Astrocyte of the spinal cord (primary cell): Measurements from ENCODE around the gene WDR83.
A peak's percentile ranks its signal among the peaks of the same experiment; 100 is the strongest.

Source experiments
- DNase-seq: peaks from one replicate; pipeline ENCODE4 v3.0.0; 2011; ENCODE audit warnings: low read depth, low spot score
- H3K4me3 ChIP-seq: 2 replicates; pipeline ENCODE4 v1.5.1; 2011; ENCODE audit warnings: low read depth, mild to moderate bottlenecking, low read length, moderate library complexity
- CTCF ChIP-seq: IDR thresholded peaks from 2 replicates; pipeline ENCODE4 v1.5.1; 2012; ENCODE audit warnings: low read depth, mild to moderate bottlenecking, low read length, inconsistent platforms
- in situ Hi-C: cut with HindIII; loops from 2 replicates; pipeline ENCODE4 v1.10.0; 2017; ENCODE audit warnings: low sequenced_read_pairs

Gene WDR83

DNA sequence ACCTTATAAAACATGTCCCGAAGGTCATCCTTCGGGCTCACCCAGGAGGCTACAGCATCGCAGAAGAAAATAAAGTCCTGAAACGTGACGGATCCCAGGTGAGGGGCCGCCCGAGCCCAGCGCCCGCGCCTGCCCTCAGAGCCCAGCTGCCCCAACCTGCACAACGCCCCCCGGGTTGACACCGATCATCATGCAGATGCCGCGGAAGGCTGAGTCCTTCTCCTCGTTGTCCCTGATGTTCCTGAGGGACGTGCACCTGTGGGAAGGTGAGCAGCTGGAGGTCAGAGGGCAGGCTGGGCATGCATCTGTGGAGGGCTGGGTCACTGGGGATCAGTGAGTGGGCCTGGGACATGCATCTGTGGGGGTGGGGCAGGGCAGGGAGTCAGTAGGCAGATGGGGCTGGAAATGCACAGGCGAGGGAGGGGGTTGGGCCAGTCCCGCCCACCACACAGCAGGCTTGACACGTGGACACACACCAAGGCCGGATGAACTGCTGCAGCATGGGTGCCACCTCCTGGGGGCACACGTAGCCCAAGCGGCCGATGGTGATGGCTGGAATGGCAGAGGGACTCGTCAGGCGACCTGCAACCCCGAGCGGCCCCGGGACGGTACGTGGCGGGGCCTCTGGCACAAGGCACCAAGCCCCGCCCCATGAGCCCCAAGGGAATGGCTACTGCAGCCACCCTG lies 35.1 kb downstream of the WDR83 start:
- TF ChIP-seq CTCF = no peak
- no peak for DNase-seq
- no peak overlapping the region for H3K4me3 ChIP-seq
- in situ Hi-C loops = no loop called here

GRCh38 chr19:12703046-12703445 lies 36.4 kb downstream of the WDR83 start:
- no peak overlapping the region for H3K4me3 ChIP-seq
- peak; percentile 25 for DNase-seq
- in situ Hi-C loops = no loop called here
- TF ChIP-seq CTCF = no peak

DNA sequence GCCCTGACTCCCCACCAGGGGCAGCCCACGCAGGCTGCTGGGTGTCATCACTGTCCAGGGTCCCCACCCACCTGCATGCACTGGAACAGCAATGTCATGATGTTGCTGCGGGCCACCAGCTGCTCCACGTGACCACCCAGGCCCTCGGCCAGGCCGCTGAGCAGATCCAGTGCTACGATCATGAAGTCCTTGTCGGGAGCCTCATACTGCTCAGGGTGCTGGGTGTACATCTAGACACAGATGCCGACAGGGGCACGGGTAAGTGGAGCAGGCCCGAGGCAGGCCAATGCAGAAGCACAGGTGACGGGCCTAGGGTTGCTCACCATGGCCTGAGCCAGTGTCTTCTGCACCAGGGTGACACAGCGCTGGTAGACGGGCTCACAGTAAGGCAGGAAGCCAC lies 38.6 kb downstream of the WDR83 start:
- in situ Hi-C loops = no loop called here
- no peak for TF ChIP-seq CTCF

GRCh38 chr19:12705654-12706331 lies 39.2 kb downstream of the WDR83 start:
- no peak for DNase-seq
- in situ Hi-C loops = no loop called here
- no peak overlapping the region for H3K4me3 ChIP-seq
- TF ChIP-seq CTCF = no peak

More for the DNA sequence above, 38.6 kb downstream of the WDR83 start:
- no peak overlapping the region for H3K4me3 ChIP-seq
- no peak for DNase-seq

GRCh38 chr19:12706332-12706718 lies 39.7 kb downstream of the WDR83 start:
- no peak for DNase-seq
- in situ Hi-C loops = no loop called here
- H3K4me3 ChIP-seq = no peak overlapping the region
- no peak for TF ChIP-seq CTCF

GRCh38 chr19:12708641-12709040 lies 42.0 kb downstream of the WDR83 start:
- H3K4me3 ChIP-seq = no peak overlapping the region
- no peak for TF ChIP-seq CTCF
- DNase-seq = no peak
- in situ Hi-C loops = no loop called here
